Pancreas (tissue), 10 donors: ENCODE measurements around the gene DACH1. TPM values are rescaled to one million over a fixed set of nuclear protein-coding genes. Genes with fewer than 3 reads are reported as not detected.

Source experiments
- ATAC-seq, 4 donors: fragments of 200-7000 bp; cut with Tn5 transposase; one replicate each; pipeline versions ENCODE4 v1.8.0 to v1.9.1; 2020; ENCODE audit warnings: mild to moderate bottlenecking in 4 of 4, moderate library complexity in 4 of 4
- DNase-seq, 6 donors: peaks; one replicate each; pipeline ENCODE4 v3.0.0-alpha.2; 2020
- FAIRE-seq: peaks from 2 replicates; lab custom pipeline; 2012; peaks lifted over from hg19 to GRCh38; lab: Jason Lieb, UNC
- H3K27ac ChIP-seq, 4 donors: fragments of 200-600 bp; sonication (generic); 1 replicate in 3 of 4; 2 replicates in 1 of 4; pipeline versions ENCODE4 v1.5.0 to v1.8.0; 2020
- H3K27me3 ChIP-seq, 4 donors: fragments of 200-600 bp; one replicate each; pipeline ENCODE4 v1.8.0; 2021
- H3K36me3 ChIP-seq, 3 donors: fragments of 200-600 bp; sonication (generic) in 1 of 3; one replicate each; pipeline versions ENCODE4 v1.5.0 to v1.8.0; 2020 to 2021
- H3K4me1 ChIP-seq, 3 donors: fragments of 200-600 bp; one replicate each; pipeline ENCODE4 v1.8.0; 2021
- H3K4me3 ChIP-seq, 4 donors: fragments of 200-600 bp; sonication (generic) in 2 of 4; one replicate each; pipeline versions ENCODE4 v1.5.0 to v1.8.0; 2020 to 2021
- H3K9me3 ChIP-seq, 4 donors: fragments of 200-600 bp; one replicate each; pipeline ENCODE4 v1.8.0; 2021
- WGBS, 2 donors: extraction: QIAGEN DNeasy Blood & Tissue Kit; methylation state at CpG; one replicate each; pipeline ENCODE4 v1.1.7; 2013; 5-methylcytosine and 5-hydroxymethylcytosine counted together
- intact Hi-C, 3 donors: fragments of 100-400 bp; cut with DNase I; formaldehyde crosslinking; loops; one replicate each; pipeline versions ENCODE4 v1.11.1 to v1.14.2; 2022
- polyA plus RNA-seq, 2 donors: library from polyadenylated mRNA; stranded (reverse); fragments of 200-250 nt; gene quantifications; one replicate each; pipeline ENCODE4 v1.2.3, GENCODE V29; 2013
- total RNA-seq, 6 donors: library from RNA; stranded (reverse); fragmentation: NEBNext Ultra II Directional in 4 of 6; extraction: Animal tissue kit (Norgen Biotek cat#: 25700) in 4 of 6; gene quantifications; one replicate each; pipeline versions ENCODE4 v1.2.1 to v1.2.4, GENCODE V29; 2021 to 2023
- TF ChIP-seq, protein P1 (sequence below), 4 donors: fragments of 200-600 bp; sonication (generic) in 3 of 4; IDR thresholded peaks; one replicate each; pipeline versions ENCODE4 v1.5.0 to v1.8.0; 2021; ENCODE audit warnings: antibody characterized with exemption in 4 of 4
- donor health status: healthy with polysubstance abuse.
- donor health status: DM: no; HTN: no; CAD: no; lungs with moderate emphysema.
- donor health status: DM: no; HTN: no; CAD: no.
- donor health status: control.
- donor health status: control.
- donor health status: Bipolar disorder and iron deficiency.
- donor health status: DM: yes; HTN: yes; CAD: no.
- donor health status: DM: no; HTN: no; CAD: no.
- donor health status: DM: no; HTN: no; CAD: no.
- donor health status: DM: yes; HTN: yes; CAD: no.

DACH1 gene
- total and polyA plus RNA-seq, 8 donors: 0.73 to 5.5 (median 1.7) TPM

DNA sequence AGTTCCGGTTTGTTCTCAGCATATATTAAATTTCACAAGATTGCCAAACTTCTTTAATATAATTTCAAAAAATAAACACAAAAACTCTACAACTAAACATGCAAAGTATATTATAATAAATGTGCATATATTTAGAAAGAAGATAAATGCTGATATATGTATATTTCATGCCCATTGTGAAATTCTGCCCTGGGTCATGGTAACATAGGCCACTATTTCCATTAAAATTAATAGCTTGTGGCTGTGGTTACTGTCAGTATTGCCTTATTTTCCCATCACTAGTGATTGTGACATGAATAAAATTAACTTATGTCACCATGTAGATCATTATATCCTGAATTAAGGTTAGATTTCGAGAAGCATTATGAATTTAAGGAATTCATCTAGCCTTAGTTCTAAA, 410.9 kb downstream of the DACH1 start:
- intact Hi-C loops: no loop called here
- TF ChIP-seq, protein P1, sequence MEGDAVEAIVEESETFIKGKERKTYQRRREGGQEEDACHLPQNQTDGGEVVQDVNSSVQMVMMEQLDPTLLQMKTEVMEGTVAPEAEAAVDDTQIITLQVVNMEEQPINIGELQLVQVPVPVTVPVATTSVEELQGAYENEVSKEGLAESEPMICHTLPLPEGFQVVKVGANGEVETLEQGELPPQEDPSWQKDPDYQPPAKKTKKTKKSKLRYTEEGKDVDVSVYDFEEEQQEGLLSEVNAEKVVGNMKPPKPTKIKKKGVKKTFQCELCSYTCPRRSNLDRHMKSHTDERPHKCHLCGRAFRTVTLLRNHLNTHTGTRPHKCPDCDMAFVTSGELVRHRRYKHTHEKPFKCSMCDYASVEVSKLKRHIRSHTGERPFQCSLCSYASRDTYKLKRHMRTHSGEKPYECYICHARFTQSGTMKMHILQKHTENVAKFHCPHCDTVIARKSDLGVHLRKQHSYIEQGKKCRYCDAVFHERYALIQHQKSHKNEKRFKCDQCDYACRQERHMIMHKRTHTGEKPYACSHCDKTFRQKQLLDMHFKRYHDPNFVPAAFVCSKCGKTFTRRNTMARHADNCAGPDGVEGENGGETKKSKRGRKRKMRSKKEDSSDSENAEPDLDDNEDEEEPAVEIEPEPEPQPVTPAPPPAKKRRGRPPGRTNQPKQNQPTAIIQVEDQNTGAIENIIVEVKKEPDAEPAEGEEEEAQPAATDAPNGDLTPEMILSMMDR (IDR thresholded peaks at IDR 0.05): no peak
- FAIRE-seq: no peak

DNA sequence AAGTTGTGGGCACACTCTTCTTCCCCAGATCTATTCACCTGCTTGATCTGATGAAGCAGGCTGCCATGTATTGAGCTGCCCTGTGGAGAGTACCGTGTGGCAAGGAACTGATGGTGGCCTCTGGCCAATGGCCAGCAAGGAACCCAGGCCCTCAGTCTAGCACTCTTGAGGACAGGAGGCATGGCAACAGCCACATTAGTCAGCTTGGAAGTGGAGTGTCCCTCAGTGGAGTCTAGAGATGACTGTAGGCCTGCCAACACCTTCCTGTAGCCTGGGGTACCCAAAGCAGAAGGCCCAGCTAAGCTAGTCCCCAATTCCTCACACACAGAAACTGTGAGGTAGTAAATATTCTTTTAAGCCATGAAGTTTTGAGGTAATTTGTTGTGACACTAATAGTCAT, 412.5 kb downstream of the DACH1 start:
- H3K27ac ChIP-seq: no peak overlapping the region
- DNase-seq: no peak
- no peak for ATAC-seq
- intact Hi-C loops: no loop called here
- no peak overlapping the region for H3K4me3 ChIP-seq
- peaks cover 0 to 4% (median 0%) of the 10 kb centered on the region in 3 donors for H3K4me1 ChIP-seq
- TF ChIP-seq, protein P1 (IDR thresholded peaks at IDR 0.05): no peak
- no peak for FAIRE-seq
- H3K27me3 ChIP-seq: no peaks in the 10 kb centered on the region
- WGBS, 2 donors: 91 to 95% methylated on average over 1 of the region's 1 CpG
- no peaks in the 10 kb centered on the region for H3K36me3 ChIP-seq
- no peaks in the 10 kb centered on the region for H3K9me3 ChIP-seq

More for the DNA sequence above, 410.9 kb downstream of the DACH1 start:
- DNase-seq (no peak), ATAC-seq (no peak)
- H3K36me3 ChIP-seq: no peaks in the 10 kb centered on the region
- WGBS, 2 donors: 81% methylated on average over 2 of the region's 2 CpGs
- H3K4me3 ChIP-seq: no peak overlapping the region
- H3K27ac ChIP-seq: no peak overlapping the region
- peaks cover 0 to 4% (median 0%) of the 10 kb centered on the region in 3 donors for H3K4me1 ChIP-seq
- no peaks in the 10 kb centered on the region for H3K9me3 ChIP-seq
- no peaks in the 10 kb centered on the region for H3K27me3 ChIP-seq

DNA sequence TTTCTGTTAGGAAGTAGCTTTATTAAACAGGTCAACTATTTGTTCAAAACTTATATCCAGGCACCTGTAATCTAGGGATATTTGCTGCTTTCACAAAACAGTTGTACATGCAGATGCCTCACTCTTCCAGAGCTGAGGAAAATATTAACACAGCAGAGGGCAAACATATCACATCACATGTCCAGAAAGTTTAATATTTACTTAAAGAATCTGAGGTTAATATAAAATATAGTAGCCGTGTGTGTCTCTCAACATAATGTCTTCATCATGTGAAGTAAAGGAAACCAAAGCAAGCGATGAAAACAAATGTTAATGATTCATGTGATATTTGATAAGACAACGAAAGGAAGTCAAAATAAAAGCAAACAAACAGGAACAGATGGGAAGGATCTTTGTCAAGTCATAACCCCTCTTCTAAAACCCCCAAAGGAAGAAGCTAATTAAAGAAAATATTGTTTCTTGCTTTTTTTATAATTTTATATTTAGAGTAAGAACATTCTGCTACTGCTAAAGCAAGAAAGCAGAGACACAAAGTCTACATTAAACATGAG, 418.8 kb downstream of the DACH1 start:
- Histone ChIP-seq H3K27me3 (no peaks in the 10 kb centered on the region), H3K9me3 (no peaks in the 10 kb centered on the region), H3K36me3 (no peaks in the 10 kb centered on the region), H3K27ac (no peak overlapping the region), H3K4me1 (peaks cover 0 to under 1% (median 0%) of the 10 kb centered on the region in 3 donors), H3K4me3 (no peak overlapping the region)
- FAIRE-seq (no peak), DNase-seq (no peak), ATAC-seq (peak in 3 of 4 donors; percentile 34 to 65 (median 48))
- intact Hi-C loops: no loop called here
- TF ChIP-seq, protein P1 (IDR thresholded peaks at IDR 0.05): no peak
- 8 to 10% methylated on average over 3 of the region's 3 CpGs for WGBS, 2 donors

GRCh38 chr13:71437704-71438103, 429.3 kb downstream of the DACH1 start:
- H3K36me3 ChIP-seq: no peaks in the 10 kb centered on the region
- no peak overlapping the region for H3K27ac ChIP-seq
- no peak for ATAC-seq
- H3K4me1 ChIP-seq: no peaks in the 10 kb centered on the region
- no peak for FAIRE-seq
- H3K27me3 ChIP-seq: no peaks in the 10 kb centered on the region
- no peak overlapping the region for H3K4me3 ChIP-seq
- H3K9me3 ChIP-seq: no peaks in the 10 kb centered on the region
- TF ChIP-seq, protein P1 (IDR thresholded peaks at IDR 0.05): no peak
- intact Hi-C loops: no loop called here
- WGBS, 2 donors: 56% methylated on average over 1 of the region's 1 CpG
- DNase-seq: no peak

GRCh38 chr13:71430681-71431080, 436.3 kb downstream of the DACH1 start:
- ATAC-seq (no peak), DNase-seq (no peak), FAIRE-seq (no peak)
- H3K27ac ChIP-seq: no peak overlapping the region
- H3K4me3 ChIP-seq: no peak overlapping the region
- no peaks in the 10 kb centered on the region for H3K4me1 ChIP-seq
- H3K9me3 ChIP-seq: no peaks in the 10 kb centered on the region
- 68 to 84% methylated on average over 4 of the region's 4 CpGs for WGBS, 2 donors
- TF ChIP-seq, protein P1 (IDR thresholded peaks at IDR 0.05): no peak
- intact Hi-C loops: no loop called here
- H3K36me3 ChIP-seq: no peaks in the 10 kb centered on the region
- H3K27me3 ChIP-seq: no peaks in the 10 kb centered on the region
